HCT116 (cell line): ENCODE measurements around the gene PRR5L.

Source experiments
- POLR2A ChIP-seq: IDR thresholded peaks from 2 replicates; pipeline ENCODE4 v1.7.0; 2011; ENCODE audit warnings: borderline replicate concordance; ENCODE audit not compliant: insufficient read depth, insufficient read length; ENCODE audit errors: extremely low read depth
- POLR2AphosphoS5 ChIP-seq: IDR thresholded peaks from 2 replicates; pipeline ENCODE4 v1.6.1; 2011; ENCODE audit warnings: mild to moderate bottlenecking, low read depth, low read length, moderate library complexity
- TF ChIP-seq, protein P1 (sequence below), 3 experiments: fragments of 200-600 bp in 1 of 3; sonication (generic) in 1 of 3; IDR thresholded peaks in 2 of 3; conservative IDR thresholded peaks in 1 of 3; 2 replicates each; pipeline ENCODE4 v1.5.1; 2012 to 2017; ENCODE audit warnings: low read depth in 2 of 3, low read length in 2 of 3, antibody characterized with exemption in 1 of 3, borderline replicate concordance in 1 of 3, control low read depth in 1 of 3, mild to moderate bottlenecking in 1 of 3, mixed read lengths in 1 of 3, mixed run types in 1 of 3, moderate library complexity in 1 of 3; ENCODE audit not compliant: insufficient read depth in 1 of 3
- TF ChIP-seq, protein P2 (sequence below): IDR thresholded peaks from 2 replicates; pipeline ENCODE4 v1.6.1; 2011; ENCODE audit warnings: mild to moderate bottlenecking, low read length, moderate library complexity; ENCODE audit not compliant: insufficient replicate concordance; ENCODE audit errors: extremely low read depth

DNA sequence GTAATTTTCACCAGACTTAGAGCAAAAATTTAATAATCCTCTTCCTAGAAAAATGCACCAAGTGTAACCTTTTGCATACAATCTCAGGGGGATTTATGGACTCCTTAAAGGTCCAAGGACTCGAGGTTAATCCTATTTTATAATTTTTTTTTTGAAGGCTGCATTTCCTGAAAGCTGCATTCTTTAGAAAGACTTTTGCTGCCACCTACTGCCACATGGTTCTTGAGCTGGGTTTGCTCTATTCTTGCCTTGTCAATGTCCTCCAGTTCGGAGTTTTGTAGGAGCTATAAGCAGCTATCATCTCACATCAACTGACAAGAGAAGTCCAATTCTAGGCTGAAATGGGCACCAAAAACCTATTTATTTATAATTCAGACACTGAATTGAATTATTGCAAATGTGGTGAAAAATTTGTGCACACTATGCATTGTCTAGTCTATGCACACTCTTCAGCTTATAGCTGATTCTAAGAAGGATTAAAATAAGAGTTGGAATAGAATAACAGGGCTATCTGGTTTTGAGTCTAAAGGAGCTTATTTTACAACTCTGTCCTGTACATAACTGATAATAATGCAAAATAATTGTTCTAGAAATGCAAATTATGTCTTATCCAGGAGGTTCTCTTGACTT, 182.7 kb downstream of the PRR5L start:
- TF ChIP-seq, protein P1, sequence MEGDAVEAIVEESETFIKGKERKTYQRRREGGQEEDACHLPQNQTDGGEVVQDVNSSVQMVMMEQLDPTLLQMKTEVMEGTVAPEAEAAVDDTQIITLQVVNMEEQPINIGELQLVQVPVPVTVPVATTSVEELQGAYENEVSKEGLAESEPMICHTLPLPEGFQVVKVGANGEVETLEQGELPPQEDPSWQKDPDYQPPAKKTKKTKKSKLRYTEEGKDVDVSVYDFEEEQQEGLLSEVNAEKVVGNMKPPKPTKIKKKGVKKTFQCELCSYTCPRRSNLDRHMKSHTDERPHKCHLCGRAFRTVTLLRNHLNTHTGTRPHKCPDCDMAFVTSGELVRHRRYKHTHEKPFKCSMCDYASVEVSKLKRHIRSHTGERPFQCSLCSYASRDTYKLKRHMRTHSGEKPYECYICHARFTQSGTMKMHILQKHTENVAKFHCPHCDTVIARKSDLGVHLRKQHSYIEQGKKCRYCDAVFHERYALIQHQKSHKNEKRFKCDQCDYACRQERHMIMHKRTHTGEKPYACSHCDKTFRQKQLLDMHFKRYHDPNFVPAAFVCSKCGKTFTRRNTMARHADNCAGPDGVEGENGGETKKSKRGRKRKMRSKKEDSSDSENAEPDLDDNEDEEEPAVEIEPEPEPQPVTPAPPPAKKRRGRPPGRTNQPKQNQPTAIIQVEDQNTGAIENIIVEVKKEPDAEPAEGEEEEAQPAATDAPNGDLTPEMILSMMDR (IDR thresholded peaks at IDR 0.05 in 2 of 3, conservative IDR thresholded peaks at IDR 0.05 in 1 of 3; ENCODE audit: borderline replicate concordance in 1 of 3, insufficient read depth in 1 of 3, low read depth in 2 of 3, low read length in 2 of 3) = peak; percentile 40 to 64 (median 62); a peak in 4 of 6 replicates
- TF ChIP-seq, protein P2, sequence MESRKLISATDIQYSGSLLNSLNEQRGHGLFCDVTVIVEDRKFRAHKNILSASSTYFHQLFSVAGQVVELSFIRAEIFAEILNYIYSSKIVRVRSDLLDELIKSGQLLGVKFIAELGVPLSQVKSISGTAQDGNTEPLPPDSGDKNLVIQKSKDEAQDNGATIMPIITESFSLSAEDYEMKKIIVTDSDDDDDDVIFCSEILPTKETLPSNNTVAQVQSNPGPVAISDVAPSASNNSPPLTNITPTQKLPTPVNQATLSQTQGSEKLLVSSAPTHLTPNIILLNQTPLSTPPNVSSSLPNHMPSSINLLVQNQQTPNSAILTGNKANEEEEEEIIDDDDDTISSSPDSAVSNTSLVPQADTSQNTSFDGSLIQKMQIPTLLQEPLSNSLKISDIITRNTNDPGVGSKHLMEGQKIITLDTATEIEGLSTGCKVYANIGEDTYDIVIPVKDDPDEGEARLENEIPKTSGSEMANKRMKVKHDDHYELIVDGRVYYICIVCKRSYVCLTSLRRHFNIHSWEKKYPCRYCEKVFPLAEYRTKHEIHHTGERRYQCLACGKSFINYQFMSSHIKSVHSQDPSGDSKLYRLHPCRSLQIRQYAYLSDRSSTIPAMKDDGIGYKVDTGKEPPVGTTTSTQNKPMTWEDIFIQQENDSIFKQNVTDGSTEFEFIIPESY = no peak
- TF ChIP-seq POLR2AphosphoS5 (no peak), POLR2A (no peak)
